Activated T-helper 1 cell treated with Interleukin-2 at 50 U/mL for 16 hours (primary cell): Measurements from ENCODE around the gene CGREF1.

ENCODE experiments used
- DNase-seq: peaks from one replicate; pipeline ENCODE4 v3.0.0-alpha.2; 2020; ENCODE audit warnings: low read depth

CGREF1 gene

DNA sequence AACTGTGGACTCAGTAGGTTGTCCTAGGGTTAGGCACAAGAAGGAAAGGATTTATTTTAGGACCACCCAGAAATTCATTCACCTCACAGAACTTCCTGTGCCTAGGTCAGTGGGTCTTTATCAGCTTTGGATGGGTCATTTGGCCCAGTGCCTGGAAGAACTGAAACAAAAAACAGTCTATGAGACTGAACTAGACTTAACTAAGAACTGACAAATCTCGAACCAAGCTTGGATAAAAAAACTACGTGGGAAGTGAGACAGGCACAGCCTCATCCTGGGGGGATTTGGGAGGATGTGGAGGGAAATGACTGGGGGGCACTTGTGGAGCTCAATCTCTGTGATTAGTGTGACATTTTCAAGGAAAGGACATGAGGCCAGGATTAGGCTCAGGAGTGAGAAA lies 45.1 kb downstream of the CGREF1 start:
- DNase-seq: no peak

- no peak for DNase-seq
Observed at GRCh38 chr2:27072920-27073319, 46.0 kb downstream of the CGREF1 start.

GRCh38 chr2:27071990-27072830 lies 46.7 kb downstream of the CGREF1 start:
- DNase-seq: no peak

DNA sequence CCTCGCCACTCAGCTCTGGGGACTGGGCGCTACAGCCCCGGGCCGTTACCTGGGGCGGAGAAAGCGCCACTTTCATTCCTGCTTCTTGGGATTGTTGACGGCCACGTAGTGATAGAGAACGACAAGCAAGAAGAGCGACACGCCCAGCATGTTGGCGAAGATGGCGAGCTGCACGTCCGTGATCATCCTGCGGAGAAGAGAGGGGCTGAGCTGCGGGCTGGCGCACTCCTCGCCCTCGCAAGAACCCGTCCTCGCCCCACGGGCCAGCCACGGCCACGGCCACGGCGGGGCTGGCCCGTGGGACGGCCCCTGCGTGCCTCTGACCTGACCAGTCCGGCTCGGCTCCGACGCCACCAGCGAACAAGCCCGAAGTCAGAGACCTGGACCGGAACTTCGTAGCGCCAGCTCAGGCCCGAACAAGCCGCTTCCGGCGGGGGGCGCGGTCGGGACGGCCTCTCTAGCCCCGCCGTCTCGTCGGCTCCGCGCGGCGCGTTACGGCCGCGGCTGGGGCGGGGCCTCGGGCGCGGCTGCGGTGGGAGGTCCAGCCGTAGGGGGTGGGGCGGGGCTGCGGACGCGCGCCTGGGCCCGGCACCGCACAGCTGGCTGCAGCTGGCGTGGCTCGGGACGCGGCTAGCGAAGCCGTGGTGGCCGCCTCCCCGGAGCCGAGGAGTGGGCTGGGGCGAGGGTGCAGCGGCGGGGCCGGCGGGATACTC lies 47.5 kb downstream of the CGREF1 start, which contains the start of gene OST4:
Gene OST4, minus strand, starts transcription at position 378 of the 713 bp plus-strand sequence.
- peak; percentile 88 for DNase-seq

GRCh38 chr2:27070653-27071276 lies 48.2 kb downstream of the CGREF1 start:
- DNase-seq: no peak

- DNase-seq: no peak
Observed at GRCh38 chr2:27069961-27070618, 48.8 kb downstream of the CGREF1 start.

GRCh38 chr2:27069436-27069835 lies 49.5 kb downstream of the CGREF1 start:
- DNase-seq: no peak

GRCh38 chr2:27067385-27067784 lies 51.5 kb downstream of the CGREF1 start:
- no peak for DNase-seq

DNA sequence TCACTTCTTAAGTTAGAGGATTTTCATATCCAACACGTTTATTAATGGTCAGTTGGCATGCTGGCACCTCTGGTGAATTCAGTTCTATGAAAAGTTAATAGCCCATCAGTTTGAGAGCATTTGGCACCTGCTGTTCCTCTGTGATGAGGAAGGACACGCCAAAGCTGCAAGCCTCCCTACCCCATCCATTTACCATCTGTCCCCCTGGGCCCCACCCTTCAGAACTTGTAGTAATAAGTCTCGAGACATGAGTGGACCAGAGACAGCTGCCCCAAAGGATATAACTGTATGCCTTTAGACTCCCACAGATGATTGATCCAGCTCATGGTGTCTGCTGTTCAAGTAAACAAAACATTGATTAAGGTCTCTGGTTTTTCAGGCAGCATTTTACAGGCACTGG lies 53.8 kb downstream of the CGREF1 start:
- DNase-seq: no peak

GRCh38 chr2:27060323-27060722 lies 58.6 kb downstream of the CGREF1 start:
- DNase-seq: no peak

DNA sequence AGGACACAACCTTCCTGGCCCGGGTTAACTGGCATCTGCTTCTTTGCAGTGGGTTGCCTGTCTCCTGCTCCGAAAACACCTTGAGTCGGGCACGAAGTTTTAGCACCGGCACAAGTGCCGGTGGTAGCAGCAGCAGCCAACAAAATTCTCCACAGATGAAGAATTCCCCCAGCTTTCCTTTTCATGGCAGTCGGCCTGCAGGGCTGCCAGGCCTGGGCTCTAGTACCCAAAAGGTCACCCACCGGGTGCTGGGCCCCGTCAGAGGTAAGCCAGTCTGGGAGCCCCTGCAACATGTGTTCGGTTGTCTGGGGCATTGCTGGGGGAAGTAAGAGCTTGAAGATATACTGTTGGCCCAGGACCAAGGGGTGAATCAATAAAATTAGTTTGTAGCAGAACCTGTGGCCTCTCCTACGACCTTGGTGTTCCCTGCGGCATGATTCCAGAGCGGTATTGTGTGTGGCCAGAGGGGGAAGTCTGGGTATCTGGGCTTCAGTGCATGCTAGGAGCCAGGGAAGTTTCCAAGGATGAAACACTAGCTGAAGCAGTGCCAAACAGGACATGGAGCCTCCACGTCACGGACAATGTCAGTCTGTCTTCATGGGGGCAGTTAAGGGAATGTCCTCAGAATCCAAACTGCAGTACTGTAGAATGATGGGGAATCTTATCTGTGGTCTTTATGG lies 59.6 kb downstream of the CGREF1 start:
- DNase-seq: no peak

GRCh38 chr2:27058210-27058609 lies 60.7 kb downstream of the CGREF1 start:
- no peak for DNase-seq

DNA sequence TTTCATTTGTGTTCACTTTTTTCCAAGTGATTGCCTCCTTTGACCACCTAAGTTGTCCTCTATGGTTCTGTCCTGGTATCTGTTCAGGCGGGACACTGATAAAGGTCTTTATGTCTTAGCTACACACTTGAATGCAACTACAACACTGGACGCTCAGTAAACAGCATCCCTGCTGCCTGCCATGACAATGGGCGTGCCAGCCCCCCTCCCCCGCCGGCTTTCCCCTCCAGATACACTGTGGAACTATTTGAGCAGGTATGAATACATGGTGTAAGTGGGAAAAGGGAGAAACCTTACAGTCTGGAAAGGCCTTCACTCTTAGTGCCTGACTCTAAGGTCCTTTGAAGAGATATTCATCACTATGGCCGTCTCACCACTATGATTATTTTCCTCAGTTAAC lies 61.7 kb downstream of the CGREF1 start:
- DNase-seq: no peak

DNA sequence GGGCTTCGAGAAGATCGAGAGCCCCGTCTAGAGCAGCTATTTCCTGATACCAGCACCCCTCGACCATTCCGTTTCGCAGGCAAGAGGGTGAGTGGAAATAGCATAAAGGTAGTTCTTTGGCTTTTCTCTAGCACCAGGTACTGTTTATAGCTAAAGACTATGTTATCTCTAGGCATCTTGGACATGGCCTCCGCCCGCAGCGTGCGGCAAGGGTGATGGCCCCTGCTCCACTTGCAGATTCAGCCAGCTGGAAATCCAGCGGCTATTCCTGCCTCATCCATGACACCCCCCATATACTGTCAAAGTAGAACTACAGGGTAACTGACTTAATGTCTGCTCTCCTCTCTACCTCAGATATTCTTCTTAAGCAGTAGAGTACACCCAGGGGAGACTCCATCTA lies 64.2 kb downstream of the CGREF1 start:
- no peak for DNase-seq

- DNase-seq: no peak
Observed at GRCh38 chr2:27053776-27054175, 65.2 kb downstream of the CGREF1 start.

- DNase-seq: no peak
Observed at GRCh38 chr2:27053321-27053720, 65.6 kb downstream of the CGREF1 start.

DNA sequence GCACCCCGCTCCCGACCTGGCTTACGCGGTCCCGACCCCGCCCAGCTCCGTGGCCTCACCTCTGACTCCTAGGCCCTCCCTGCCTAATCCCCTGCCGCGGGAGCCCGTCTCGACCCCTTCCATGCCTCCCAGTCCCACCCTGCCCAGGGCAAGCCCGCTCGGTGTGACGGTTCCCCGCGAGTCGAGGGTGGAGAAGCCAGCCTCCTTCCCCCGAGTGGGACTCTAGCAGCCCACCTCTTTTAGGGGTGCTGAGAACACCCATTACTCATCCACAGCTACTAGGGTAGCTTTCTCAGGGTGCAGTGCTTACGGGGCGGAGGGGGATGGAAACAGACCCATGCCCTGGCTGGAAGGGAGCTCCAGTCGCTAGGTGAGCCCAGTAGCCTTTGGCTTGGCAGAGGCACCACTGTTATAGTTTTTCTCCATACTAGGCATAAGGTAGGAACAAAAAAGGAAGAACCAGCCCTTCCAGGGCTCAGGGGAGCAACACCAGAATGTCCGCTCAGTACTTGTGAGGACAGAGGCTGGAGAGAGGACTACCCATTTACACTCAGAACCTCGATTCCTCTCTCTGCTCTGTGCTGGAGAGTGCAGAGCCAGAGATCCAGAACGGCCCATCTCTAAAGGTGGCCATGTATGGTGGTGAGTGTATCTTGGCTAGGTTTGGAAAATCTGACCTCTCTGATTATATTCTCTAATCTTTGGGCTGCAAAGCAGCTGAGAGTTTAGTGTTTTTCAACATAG lies 66.9 kb downstream of the CGREF1 start:
- peak; percentile 30 for DNase-seq

DNA sequence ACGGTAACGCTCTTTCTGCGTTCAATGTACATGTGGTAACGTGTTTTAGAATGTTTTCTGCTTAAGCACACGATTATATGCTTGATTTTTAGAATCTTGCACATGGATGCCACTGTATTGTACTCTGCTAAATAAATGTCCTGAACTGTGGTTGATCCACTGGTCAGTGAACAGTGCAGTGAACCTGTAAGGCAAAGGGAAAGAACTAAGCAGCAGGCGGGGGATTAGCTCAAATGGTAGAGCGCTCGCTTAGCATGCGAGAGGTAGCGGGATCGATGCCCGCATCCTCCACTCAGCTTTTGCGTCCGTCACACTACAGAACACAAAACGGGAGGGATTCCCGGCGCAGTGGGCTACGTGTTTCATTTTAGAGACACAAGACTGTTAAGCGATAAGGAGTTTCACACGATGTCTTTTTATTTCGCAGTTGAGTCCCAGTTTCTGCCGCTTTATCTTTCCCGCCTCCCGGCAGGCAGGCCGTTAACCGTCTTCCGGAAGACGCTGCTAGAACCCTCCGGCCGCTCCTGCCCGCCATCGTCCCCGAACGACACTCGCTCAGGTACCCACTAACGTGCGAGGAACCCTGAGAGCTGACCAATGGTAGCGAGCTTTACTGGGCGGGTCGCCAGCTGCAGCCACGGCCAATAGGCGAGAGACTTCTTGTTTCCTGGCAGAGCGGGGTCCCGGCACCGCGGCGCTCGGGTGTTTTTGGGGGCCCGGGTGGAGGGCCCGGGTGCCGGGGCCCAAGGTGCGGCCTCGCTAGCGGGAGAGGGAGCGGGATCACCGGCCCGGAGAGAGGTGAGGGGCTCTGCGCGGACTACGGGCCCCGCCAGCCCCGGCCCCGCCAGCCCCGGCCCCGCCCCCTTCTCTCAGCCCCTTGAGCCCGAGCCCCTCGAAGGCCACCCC lies 67.7 kb downstream of the CGREF1 start, which contains the start of gene AGBL5:
Gene AGBL5, plus strand, starts transcription at position 673 of the 906 bp plus-strand sequence. CDS start 1,291 bp downstream, outside the sequence.
- peak; percentile 91 for DNase-seq
